GM18505 (cell line): Measurements from ENCODE around the gene ZNF276.

Experiments
- ATAC-seq: cut with Tn5 transposase; IDR thresholded peaks from one replicate; pipeline ENCODE4 v1.9.1; 2021; ENCODE audit not compliant: unreplicated experiment
- POLR2A ChIP-seq: IDR thresholded peaks from 4 replicates; pipeline ENCODE4 v1.6.1; 2011; ENCODE audit warnings: borderline replicate concordance; ENCODE audit not compliant: insufficient read depth, insufficient read length; ENCODE audit errors: extremely low read depth

Gene ZNF276

DNA sequence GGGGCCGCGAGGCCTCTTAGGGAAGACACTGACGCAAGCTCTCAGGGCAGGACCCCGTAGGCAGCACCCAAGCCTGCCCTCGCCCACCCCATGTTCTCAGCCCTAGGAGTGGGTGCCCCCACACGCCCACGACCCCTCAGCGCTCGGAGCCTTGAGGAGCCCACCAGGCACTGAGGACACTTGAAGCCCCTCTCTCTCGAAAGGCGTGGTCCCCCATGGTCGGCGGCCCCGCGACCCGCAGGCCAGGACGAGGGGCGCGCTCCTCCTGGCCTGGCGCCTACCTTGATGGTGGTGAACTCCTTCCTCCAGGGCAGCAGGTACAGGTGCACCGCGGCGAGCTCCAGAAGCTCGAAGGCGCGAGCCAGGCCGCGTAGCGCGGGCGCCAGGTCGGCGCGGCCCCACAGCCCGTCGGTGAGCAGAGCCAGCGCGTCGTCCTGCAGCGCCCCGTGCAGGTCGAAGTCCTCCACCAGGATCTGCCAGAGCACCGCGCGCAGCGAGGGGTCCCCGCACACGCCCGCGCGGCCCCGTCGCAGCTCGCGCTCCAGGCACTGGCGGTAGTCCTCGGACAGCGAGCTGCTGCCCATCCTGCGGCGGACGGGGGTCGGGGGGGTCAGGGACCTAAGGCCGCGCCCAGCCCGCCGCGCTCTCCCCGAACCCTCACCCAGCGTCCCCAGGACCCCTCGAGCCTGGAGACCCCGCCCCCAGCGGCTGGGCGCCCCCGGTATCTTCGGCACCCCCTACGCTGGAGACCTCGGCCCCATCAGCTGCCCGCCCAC, 20.5 kb upstream of the ZNF276 start:
- peak; percentile 14 for ATAC-seq
- no peak for TF ChIP-seq POLR2A

DNA sequence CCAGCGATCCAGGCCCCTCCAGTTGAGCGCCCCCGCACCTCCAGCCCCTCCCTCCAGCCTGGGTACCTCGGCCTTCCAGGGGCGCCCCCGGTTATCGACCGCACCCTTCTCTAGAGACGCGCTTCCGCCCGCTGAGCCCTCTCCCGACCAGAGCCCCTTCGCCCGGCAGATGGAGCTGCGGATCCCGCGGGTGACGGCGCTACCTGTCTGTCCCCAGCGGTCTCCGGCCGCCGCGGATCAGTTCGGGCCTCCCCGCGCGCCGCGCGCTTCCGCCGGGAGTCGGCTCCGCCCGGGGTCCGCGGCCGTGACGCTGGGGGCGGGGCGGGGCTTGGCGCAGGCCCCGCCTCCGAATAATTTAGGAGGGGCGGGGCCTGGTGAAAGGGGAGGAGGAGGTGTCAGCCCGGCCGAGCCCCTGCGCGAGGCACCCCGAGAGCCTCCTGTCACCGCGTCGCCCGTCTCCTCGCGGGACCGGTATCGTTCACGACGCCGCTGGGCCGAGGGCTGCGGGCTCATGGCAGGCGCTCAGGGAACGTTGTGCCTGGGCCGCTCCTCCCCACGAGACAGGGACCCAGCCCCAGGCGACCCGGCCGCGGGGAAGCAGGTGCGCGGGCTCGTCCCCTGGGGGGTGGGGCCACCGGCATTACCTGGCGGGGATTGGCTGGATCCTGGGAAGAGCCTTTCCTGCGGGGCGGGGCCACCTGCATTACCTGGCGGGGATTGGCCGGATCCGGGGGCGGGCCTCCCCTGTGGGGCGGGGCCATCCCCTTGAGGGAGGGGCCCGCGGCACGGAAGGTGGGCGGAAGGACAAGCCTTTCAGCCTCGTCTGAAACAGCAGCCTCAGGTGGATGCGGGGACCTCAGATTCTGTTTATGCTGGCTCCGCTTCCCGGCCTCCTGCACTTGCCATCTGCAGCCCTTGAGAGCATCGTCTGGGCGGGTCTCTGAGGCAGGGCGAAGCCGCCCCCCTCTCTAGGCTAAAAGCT, 19.6 kb upstream of the ZNF276 start, which contains the start of gene SPATA2L:
SPATA2L (minus strand) TSS at position 281 of the 982 bp plus-strand sequence. CDS start 473 bp downstream, outside the sequence.
- ATAC-seq: peak; percentile 65
- TF ChIP-seq POLR2A: peak; percentile 56

DNA sequence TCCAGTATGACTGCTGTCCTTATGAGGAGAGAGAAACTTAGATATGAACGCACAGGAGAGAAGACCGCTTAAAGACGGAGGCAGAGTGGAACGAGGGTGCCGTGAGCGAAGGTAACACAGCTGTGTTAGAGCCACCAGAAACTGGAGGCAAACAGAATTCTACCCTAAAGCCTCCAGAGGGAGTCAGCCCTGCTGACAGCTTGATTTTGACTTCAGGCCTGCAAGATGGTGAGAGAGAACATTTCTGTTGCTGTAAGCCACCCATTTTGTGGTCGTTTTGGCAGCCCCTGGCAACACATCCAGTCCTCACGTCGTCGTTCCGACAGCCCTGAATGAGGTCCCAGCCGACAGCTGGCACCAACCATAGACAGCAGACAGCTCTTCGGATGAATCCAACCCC, 17.1 kb upstream of the ZNF276 start:
- TF ChIP-seq POLR2A: no peak
- no peak for ATAC-seq

DNA sequence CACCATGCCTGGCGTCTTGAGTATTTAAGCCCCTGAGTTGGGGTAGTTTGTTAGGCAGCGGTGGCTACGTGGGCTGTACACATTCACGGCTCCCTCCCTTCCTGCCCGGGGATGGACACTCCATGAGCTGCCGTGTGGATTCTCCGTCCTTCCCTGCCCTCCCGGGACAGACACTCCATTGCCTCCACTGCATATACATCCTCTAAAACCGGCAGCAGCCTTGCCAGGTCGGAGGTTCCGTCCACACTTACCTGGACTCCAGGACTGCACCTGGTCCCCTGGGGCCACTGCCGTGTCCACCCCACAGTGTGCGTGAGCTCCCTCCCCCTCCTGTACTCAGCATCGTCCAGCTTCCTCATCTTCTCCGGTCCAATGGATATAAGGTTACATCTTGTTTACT, 16.3 kb upstream of the ZNF276 start:
- TF ChIP-seq POLR2A: no peak
- no peak for ATAC-seq

DNA sequence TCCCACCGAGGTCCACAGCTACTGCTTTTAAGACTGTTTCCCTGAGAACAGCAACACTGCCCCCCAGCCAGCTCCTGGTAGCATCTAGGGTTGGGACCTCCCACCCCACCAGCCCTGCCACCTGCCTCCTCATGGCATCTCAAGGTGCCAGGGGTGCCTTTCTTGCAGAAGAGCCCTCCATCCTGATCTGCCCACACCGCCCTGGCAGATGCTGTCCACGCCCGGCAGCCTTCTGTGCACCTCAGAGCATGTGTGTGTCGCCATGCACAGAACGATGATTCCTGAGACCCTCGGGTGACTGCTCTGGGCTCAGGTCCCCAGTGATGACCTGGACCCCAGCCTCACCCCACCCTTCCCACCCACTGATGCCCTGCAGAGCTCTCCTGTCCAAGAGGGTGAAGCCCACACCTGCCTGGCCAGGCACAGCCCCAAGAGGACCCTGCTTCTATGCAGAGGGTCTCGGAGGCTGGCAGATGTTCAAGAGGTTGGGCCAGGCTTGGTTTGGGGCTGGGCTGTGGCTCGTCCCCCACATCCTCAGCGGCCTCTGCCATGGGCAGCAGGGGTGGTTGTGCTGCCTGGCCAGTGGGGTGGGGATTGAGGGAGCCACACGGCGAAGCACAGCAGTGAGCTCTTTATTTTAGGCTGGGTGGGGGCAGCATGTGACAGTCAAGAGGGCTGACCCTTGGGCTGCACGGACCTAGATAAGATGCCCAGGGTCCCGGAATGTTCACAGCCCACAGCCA, 14.6 kb upstream of the ZNF276 start:
- ATAC-seq: no peak
- TF ChIP-seq POLR2A: no peak

DNA sequence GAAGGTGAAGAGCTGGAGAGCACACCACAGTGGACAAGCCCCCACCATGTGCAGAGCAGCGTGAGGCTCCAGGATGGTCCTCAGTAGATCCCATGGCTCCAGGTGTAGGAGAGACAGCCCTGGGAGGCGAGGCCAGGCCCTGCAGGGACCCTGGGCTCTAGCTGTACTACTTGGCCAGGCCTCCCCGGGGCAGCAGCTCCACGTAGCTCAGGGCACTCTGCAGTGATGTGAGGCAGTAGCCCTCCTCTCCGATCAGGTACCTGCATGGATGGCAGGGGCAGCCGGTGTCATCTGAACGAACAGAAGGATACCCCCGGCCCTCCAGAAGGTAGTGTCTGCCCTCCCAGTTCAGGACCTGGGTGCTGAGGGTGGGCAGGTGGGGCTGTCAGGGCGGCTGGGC, 13.6 kb upstream of the ZNF276 start:
- TF ChIP-seq POLR2A: no peak
- ATAC-seq: no peak

DNA sequence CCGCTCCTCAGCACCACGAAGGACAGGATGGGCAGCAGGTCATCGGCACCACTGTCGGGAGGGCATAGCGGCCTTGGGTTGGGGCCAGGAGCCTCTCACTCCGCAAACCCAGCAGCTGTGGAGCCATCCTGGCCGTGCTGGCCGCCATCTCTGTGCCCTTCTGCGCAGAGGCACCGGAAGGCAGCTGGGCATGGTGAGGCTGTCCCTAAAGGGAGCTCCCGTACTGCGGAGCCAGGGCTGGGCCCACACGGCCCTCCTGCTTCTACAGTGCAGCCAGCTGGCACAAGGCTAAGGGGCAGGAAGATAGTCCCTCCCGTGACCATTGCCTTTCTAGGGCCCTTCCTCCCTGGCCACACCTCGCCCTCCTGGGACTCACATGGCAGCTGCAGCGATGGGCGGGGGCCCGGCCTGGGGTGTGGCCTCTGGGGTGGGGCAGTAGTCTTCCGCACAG, 12.8 kb upstream of the ZNF276 start:
- TF ChIP-seq POLR2A: no peak
- ATAC-seq: no peak

DNA sequence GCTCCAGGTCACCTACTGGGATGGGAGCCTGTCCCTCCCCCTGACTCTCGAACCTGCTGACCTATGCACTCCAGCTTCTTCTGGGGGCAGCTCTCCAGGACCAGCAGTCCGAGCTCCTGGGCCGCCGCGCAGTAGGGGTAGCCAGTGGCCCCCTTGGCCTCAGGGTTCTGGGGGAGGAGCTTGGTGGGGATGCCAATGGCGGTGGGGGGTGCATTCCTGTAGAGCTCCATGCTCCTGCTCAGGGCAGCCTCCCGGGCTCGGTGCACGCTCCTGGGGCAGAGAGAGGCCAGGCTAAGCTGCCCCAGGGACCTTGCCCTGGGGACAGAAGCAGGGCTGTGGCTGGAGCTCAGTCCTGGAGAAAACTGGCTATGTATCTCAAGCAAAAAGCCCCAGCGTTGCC, 12.2 kb upstream of the ZNF276 start:
- no peak for TF ChIP-seq POLR2A
- no peak for ATAC-seq

DNA sequence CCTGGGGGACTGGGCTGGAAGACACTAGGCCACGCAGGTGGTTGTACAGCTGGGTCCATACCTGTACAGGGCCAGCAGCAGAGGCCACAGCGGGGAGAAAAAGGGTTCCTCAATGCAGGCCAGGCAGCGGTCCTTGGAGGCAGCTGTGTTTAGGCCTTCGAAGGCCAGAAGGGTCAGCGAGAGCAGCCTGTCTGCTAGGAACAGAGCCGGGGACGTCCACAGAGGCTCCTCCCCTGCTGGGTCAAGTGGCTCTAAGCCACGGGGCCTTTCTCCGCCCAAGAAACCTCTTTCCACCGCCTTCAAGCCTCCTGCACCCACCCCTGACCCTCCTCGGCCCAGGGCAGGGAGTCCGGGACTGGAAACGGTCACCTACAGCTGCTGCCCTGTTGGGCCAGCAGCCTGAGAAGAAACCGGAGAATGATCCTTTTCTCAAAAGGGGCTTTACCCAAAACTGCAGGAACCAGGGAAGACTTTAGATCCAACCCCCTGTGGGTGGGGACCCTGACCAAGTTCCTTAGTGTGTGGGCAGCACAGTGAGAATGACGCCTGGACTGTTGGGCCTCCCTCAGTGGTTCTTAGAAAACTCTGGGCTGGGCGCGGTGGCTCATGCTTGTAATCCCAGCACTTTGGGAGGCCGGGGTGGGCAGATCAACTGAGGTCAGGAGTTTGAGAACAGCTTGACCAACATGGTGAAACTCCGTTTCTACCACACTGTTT, 11.5 kb upstream of the ZNF276 start:
- no peak for ATAC-seq
- no peak for TF ChIP-seq POLR2A

DNA sequence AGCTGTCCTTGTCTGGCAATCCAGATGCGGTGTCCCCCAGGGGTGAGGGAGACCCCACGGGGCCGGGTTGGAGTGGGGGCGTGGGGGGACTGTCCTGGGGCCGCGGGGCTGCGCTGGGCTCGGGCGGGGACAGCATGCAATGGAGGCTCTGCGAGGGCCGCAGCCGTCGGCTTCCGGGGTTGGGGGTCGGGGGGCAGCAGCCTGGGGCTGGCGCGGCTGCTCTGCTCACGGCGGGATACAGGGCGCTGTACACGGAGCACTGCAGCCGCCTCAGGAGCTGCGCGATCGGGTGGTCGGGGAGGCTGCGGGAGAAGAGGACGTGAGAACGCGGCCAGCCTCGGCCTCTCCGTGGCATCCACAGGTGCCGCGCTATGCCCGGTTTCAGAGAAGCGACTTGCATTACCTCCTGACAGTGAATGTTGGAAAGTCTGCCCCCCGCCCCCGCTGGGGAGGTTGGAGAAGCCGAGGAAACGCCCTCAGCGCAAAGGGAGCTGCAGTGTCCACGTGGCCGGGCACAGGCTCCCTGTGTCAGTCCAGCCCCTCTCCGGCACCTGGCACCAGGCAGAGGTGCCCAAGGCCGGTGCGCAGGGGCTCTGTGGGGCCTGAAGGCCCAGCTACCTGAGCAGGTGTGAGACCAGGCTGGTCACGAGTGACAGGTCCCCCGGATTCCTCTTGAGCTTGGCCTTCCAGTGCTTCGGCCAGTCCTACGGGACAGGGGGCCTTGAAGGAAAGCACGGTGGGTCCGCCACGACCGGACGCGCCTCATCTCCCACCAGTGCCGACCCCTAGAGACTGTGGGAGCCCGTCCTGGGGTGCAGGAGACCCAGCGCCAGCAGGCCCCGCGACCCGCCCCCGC, 10.4 kb upstream of the ZNF276 start:
- no peak for TF ChIP-seq POLR2A
- no peak for ATAC-seq

DNA sequence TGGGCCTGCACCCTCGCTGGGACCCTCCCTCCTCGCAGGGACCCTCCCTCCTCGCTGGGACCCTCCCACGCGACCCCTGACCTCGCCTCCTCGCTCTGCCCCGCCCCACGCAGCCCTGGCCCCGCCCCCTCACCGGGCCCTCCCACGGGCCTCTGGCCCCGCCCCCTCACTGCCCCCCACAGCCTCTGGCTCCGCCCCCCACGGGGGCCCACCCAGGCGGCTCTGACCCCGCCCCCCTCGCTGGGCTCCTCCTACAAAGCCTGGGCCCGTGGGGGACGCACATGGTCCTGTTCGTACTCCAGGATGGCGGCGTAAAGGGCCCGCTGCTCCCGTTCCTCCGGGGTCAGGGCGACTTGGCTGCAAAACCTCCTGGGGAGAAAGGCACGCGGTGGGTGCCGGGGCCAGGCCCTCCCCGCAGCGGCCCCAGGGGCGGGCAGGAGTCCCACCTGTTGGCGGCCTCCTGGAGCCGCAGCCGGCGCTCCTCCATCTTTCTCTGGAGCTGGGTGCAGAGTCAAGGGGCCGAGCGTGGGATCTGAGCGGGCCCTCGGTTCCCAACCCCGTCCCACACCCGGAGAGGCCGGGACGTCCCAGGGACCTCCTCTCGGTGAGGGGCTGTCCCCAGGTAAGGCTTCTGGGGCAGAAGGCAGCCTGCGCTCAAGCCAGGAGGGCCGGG, 9.6 kb upstream of the ZNF276 start:
- peak; percentile 61 for TF ChIP-seq POLR2A
- no peak for ATAC-seq
